Measurements from ENCODE around the gene HECW1. TPM values are rescaled to one million over a fixed set of nuclear protein-coding genes. Genes with fewer than 3 reads are reported as not detected.
"Not testable (repeated sequence)": the region's sequence is repeated elsewhere in the genome, so short reads cannot be mapped to it uniquely, and the experiment has no call there.

The HECW1 gene
- total RNA-seq (2014; rRNA removed; shearing (Covaris generic)): 12.9 and 18.3 TPM in 2 replicates

DNA sequence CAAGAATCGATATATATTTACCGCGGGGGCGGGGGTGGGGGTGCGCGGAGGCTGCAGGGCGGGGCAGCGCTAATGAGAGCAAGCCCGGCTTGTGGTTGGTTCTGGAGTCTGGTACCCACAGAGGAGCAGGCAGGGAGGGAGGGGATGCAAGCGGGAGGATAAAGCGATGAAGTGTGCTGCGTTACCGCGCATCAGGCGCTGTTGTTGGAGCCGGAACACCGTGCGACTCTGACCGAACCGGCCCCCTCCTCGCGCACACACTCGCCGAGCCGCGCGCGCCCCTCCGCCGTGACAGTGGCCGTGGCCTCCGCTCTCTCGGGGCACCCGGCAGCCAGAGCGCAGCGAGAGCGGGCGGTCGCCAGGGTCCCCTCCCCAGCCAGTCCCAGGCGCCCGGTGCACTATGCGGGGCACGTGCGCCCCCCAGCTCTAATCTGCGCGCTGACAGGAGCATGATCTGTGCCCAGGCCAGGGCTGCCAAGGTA, at the start of gene HECW1:
TSS of gene HECW1 (plus strand) at position 189 of the 482 bp plus-strand sequence. CDS start 131,259 bp downstream, outside the sequence.
- DNase-seq (ENCODE audit: low read depth): no peak

GRCh38 chr7:43071604-43072003, 40.8 kb upstream of the HECW1 start:
- DNase-seq (ENCODE audit: low read depth): peak; percentile 17

DNA sequence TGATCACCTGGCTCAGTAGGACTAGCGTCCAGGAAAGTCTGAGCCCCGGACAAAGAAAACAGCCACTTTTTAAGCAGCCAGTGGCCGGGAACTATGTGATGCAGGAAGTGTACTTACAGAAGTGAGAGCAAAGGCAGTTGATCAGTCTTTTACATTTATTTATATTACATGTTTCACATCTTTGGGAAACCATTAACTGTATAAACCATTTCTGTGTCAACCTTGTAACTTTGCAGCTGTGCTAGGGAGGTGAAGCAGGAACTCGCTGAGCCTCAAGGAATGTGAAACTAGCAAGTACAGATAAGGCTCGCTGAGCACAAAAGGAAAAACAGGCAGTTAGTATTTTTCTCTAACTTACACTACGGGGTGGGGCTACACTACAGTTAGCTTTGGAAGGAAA, 39.9 kb upstream of the HECW1 start:
- no peak for DNase-seq (ENCODE audit: low read depth)

DNA sequence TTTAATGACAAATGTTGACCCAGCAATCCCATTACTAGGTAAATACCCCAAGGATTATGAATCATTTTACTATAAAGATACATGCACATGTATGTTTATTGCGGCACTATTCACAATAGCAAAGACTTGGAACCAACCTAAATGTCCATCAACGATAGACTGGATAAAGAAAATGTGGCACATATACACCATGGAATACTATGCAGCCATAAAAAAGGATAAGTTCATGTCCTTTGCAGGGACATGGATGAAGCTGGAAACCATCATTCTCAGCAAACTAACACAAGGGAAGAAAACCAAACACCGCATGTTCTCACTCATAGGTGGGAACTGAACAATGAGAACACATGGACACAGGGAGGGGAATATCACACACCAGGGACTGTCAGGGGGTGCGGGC, 38.6 kb upstream of the HECW1 start:
- not testable (repeated sequence) for DNase-seq (ENCODE audit: low read depth)

DNA sequence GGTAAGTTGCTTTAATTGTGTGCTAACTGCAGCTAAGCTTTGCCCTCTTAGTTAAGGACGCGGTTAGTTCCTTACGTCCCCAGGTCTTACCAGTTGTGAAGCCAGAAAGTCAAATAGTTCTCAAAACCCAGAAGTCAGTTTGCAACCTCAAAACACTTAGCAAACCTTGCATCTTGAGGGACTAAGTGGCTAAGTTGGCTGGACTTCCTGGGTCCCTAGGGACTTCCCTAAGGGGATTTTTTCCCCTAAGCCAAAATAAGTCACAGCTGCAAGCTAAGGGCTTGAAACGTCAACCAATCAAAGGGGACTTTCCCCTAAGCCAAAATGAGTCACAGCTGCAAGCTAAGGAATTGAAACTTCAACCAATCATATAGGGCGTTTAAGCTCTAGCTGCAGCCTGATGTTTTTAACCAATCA, 36.2 kb upstream of the HECW1 start:
- DNase-seq (ENCODE audit: low read depth): peak; percentile 77

GRCh38 chr7:43076606-43077005, 35.8 kb upstream of the HECW1 start:
- DNase-seq (ENCODE audit: low read depth): no peak

DNA sequence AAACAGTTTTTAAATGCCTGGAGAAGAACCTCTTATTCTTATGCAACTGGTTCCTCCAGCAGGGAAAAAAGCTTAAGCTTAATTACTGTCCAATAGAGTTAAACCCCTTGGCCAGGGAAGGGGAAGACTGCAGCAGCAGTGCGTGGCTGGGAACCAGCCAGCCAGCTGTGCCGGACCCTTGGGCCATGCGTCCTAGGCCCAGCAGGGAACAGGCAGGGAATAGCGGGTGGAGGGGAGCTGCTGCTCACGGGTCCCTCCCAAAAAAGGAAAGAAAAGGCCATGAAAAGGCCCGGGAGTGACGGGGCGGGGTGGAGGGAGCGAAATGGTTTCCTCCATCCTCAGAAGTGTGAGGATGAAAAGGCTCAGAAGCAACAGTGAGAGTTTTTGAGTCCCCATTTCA, 35.2 kb upstream of the HECW1 start:
- no peak for DNase-seq (ENCODE audit: low read depth)

- peak; percentile 25 for DNase-seq (ENCODE audit: low read depth)
Measured at GRCh38 chr7:43077732-43078391, 34.6 kb upstream of the HECW1 start.

DNA sequence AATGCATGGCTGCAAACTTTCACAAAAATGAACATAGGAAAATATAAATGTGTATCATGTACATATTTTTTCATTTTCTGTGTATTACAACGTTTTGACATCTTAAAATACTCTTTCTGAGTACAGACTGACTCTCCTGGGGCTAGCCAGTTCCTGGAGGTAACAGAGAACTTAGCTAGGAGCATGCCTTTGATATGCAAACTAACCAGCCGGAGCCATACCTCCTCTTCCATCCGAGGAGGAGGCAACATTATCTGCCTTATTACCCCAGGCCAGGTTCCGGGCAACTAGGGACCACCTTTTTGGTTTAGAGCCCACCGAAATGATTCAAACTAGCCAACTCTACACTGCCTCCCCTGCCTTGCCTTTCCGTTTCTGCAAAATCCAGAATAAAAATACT, 33.7 kb upstream of the HECW1 start:
- DNase-seq (ENCODE audit: low read depth): no peak

DNA sequence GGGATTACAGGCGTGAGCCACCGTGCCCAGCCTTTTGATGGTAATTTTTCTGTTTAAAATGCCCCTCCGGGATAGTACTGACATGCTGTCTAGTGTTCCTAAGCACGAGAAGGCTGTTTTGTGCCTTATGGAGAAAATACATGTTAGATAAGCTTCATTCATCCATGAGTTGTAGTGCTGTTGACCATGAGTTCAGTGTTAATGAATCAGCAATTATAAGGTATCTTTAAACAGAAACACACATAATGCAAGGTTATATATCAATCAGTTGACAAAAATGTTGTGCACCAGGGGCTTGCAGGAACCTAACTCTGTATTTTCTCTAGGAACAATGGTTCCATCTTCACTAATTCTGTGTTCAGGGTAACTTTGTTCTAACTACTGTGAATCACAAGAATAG, 30.8 kb upstream of the HECW1 start:
- no peak for DNase-seq (ENCODE audit: low read depth)

DNA sequence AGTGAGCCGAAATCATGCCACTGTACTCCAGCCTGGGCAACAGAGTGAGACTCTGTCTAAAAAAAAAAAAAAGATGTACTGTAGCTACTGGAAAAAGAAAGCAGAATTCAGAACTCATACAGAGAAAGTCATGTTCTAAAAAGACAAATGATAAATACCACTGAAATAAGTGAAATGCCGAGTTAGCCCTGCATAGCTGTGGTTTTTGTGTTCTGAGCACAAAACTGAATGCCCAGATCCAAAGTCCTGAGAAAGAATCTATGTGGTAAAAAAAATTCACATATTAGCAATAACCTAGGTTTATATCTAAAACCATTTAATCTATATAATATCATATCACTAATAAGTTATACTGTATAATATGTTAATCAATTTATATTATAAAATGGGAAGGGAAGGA, 29.3 kb upstream of the HECW1 start:
- DNase-seq (ENCODE audit: low read depth): no peak

DNA sequence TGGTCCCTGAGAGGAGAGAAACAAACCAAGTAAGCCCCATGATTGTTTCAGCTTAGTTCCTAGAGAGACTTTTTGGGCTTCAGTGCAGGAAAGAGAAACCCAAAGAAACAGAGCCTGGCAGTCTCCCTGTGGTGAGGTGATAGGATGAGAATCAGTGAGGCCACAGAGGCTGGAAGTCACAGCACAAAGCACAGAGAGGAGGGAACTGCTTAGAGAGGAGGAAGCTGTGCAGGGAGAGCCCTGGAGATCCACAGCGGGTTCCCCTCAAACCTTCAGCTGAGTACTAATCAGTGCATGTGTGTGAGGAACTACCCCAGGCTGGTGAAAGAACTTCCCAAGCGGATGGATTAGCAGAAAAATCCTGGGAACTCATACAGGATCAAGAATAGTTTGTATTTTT, 27.4 kb upstream of the HECW1 start:
- DNase-seq (ENCODE audit: low read depth): no peak

DNA sequence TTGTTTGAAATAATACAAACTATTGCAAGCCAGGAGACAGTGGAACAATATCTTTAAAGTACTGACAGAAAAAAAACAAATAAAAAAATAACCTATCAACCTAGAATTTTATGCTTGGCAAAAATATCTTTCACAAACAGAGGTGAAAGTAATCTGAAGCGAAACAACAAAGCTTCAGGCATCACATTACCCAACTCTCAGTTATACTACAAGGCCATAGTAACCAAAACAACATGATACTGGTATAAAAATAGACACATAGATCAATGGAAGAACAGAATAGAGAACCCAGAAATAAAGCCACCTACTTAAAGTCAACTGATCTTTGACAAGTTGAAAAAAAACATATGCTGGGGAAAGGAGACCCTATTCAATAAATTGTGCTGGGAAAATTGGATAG, 26.5 kb upstream of the HECW1 start:
- no peak for DNase-seq (ENCODE audit: low read depth)

- DNase-seq (ENCODE audit: low read depth): no peak
Measured at GRCh38 chr7:43092819-43093218, 19.6 kb upstream of the HECW1 start.

GRCh38 chr7:43096875-43097274, 15.6 kb upstream of the HECW1 start:
- DNase-seq (ENCODE audit: low read depth): no peak

DNA sequence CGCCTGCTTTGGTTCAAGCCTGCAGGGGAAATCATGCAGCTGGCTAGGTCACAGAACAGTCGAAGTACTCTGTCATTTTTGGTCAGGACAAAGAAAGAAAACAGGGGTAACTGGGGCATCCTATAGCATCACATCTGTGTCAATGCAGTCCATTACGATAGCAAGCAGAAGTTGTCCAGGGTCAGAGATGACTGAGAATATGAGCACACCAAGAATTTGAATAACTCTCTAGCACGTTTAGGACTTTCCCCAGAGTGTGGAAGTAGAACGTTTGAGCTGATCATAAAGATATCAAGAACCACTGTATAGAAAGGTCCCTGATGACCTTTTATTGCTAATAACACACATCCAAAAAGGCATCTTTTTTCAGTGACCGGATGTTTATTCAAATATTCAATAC, 12.7 kb upstream of the HECW1 start:
- DNase-seq (ENCODE audit: low read depth): no peak

GRCh38 chr7:43104874-43105520, 7.5 kb upstream of the HECW1 start:
- DNase-seq (ENCODE audit: low read depth): peak; percentile 15

DNA sequence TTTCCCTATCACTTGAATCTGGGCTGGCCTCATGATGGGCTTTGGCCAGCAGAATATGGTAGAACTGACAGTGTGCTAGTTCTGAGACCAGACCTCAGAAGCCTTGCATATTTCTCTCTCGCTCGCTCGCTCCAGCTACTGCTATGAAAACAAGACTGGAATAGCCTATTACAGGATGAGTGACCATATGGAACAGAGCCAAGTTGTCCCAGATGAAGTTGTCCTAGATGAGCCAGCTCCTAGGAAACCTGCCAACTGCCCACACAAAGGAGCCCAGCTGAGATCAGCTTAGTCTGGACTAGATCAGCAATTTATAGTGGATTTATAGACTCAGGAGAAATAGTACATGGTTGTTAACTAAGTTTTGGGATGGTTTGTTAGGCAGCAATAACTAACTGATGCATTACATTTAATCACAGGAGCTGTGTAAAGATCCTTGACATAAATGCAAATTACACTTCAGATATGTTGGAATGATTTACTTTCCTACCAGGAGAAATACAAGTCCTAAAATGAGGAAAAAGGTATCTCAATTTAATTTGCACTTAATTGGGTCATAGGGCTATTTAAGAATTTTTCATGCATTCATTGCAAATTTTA, 6.8 kb upstream of the HECW1 start:
- peak; percentile 71 for DNase-seq (ENCODE audit: low read depth)

DNA sequence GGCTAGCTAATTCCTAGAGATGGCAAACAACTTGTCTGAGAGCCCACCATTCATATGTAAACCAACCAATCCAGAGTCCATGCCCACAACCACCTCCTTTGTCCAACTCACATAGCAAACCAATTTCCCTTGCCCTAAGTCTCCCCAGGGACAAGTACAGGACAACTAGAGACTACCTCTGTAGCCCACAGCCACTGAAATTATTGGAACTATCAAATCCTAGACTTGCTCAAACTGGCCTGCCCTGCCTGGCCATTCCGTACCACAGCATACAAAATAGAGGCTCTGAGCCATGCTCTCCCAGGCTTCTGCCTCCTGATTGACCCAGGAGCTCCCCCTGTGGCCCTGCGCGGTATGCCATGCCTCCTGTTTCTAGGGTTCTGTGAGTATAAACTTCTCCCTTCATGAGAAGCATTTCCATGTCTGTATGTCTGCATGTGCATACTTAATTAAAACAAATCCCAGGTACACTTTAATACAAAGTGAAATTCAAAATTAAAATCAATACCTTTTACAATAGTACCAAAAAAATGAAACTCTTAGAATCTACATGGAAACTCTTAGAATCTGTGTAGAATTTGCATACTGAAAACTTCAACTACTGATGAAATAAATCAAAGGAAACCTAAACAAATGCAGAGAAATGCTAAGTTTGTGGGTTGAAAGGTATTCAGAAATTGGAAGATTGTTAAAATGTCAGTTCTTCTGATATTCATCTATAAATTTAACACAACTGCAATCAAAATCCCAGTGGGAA, 4.0 kb upstream of the HECW1 start:
- peak; percentile 62 for DNase-seq (ENCODE audit: low read depth)

GRCh38 chr7:43110791-43111535, 1.5 kb upstream of the HECW1 start:
- peak; percentile 9 for DNase-seq (ENCODE audit: low read depth)

GRCh38 chr7:43111630-43112458, 603 bp upstream of the HECW1 start:
- no peak for DNase-seq (ENCODE audit: low read depth)
